Fibroblast of lung (primary cell): ENCODE results near the gene FAM131B. TPM values are rescaled to one million over a fixed set of nuclear protein-coding genes. Genes with fewer than 3 reads are reported as not detected.

Experiments
- DNase-seq, 2 donors: peaks; one replicate each; pipeline versions ENCODE4 v3.0.0 to v3.0.0-alpha.2; 2010; ENCODE audit warnings: low read depth in 2 of 2
- H2AFZ ChIP-seq: 2 replicates; pipeline ENCODE4 v1.5.1; 2012; ENCODE audit warnings: low read length, control low read depth, inconsistent platforms
- H3K27ac ChIP-seq: 2 replicates; pipeline ENCODE4 v1.5.1; 2011; ENCODE audit warnings: low read length, control low read depth; ENCODE audit not compliant: insufficient read depth
- H3K27me3 ChIP-seq: 2 replicates; pipeline ENCODE4 v1.5.1; 2011; ENCODE audit warnings: mild to moderate bottlenecking, low read length; ENCODE audit not compliant: control insufficient read depth, insufficient read depth
- H3K36me3 ChIP-seq: 2 replicates; pipeline ENCODE4 v1.5.1; 2011; ENCODE audit warnings: low read length; ENCODE audit not compliant: control insufficient read depth, insufficient read depth
- H3K4me1 ChIP-seq: 2 replicates; pipeline ENCODE4 v1.5.1; 2011; ENCODE audit warnings: low read length; ENCODE audit not compliant: control insufficient read depth, insufficient read depth; ENCODE audit errors: extremely low read depth
- H3K4me2 ChIP-seq: 2 replicates; pipeline ENCODE4 v1.5.1; 2011; ENCODE audit warnings: low read length, control low read depth; ENCODE audit not compliant: insufficient read depth; ENCODE audit errors: extremely low read depth
- H3K4me3 ChIP-seq, 4 experiments: fragments of 200-600 bp in 1 of 4; sonication (generic) in 1 of 4; replicated peaks in 1 of 4; 2 replicates each; pipeline ENCODE4 v1.5.1; 2011 to 2016; ENCODE audit warnings: low read length in 4 of 4, low read depth in 3 of 4, mild to moderate bottlenecking in 3 of 4, control low read depth in 2 of 4, inconsistent platforms in 1 of 4, mixed read lengths in 1 of 4; ENCODE audit not compliant: insufficient read depth in 1 of 4; ENCODE audit errors: control extremely low read depth in 1 of 4
- H3K79me2 ChIP-seq: 2 replicates; pipeline ENCODE4 v1.5.1; 2012; ENCODE audit warnings: mild to moderate bottlenecking, low read length, inconsistent platforms; ENCODE audit not compliant: control insufficient read depth, insufficient read depth
- H3K9ac ChIP-seq: 2 replicates; pipeline ENCODE4 v1.5.1; 2011; ENCODE audit warnings: mild to moderate bottlenecking, low read length, control low read depth; ENCODE audit not compliant: insufficient read depth
- H3K9me3 ChIP-seq: 2 replicates; pipeline ENCODE4 v1.5.1; 2012; ENCODE audit warnings: low read depth, low read length; ENCODE audit not compliant: control insufficient read depth, insufficient read depth
- H4K20me1 ChIP-seq: 2 replicates; pipeline ENCODE4 v1.5.1; 2011; ENCODE audit warnings: low read length; ENCODE audit not compliant: control insufficient read depth, insufficient read depth; ENCODE audit errors: extremely low read depth
- EZH2 ChIP-seq: IDR thresholded peaks from 2 replicates; pipeline ENCODE4 v1.5.1; 2012; ENCODE audit warnings: low read length, control low read depth, mild to moderate bottlenecking; ENCODE audit errors: missing control alignments
- polyA plus RNA-seq, 2 donors: library from polyadenylated mRNA; depleted of rRNA in 1 of 2; stranded (reverse) in 1 of 2; unstranded in 1 of 2; fragments of >200 nt; gene quantifications; 2 replicates each; pipeline ENCODE4 v1.2.1, GENCODE V29; 2011 to 2012; ENCODE audit warnings: missing spikeins in 1 of 2
- total RNA-seq: library from RNA; depleted of rRNA; stranded (reverse); fragments of >200 nt; gene quantifications from 2 replicates; pipeline ENCODE4 v1.2.1, GENCODE V29; 2014
- TF ChIP-seq, protein P1 (sequence below), 2 donors: IDR thresholded peaks in 1 of 2; conservative IDR thresholded peaks in 1 of 2; 1 replicate in 1 of 2; 2 replicates in 1 of 2; pipeline ENCODE4 v1.5.1; 2011 to 2012; ENCODE audit warnings: low read length in 2 of 2, control low read depth in 1 of 2, inconsistent platforms in 1 of 2, low read depth in 1 of 2, mild to moderate bottlenecking in 1 of 2

FAM131B gene
- total and polyA plus RNA-seq, 2 donors (not counting 1 experiment from before 2014, with no cell fraction given), result 2.0 to 3.8 TPM

GRCh38 chr7:143346018-143346417 is 16.5 kb downstream of the FAM131B start:
- H2AFZ ChIP-seq, result no peak overlapping the region
- DNase-seq, result no peak
- no peaks in the 10 kb centered on the region for H3K4me1 ChIP-seq
- peaks cover 23% of the 10 kb centered on the region for H3K27me3 ChIP-seq
- H3K79me2 ChIP-seq, result no peaks in the 10 kb centered on the region
- TF ChIP-seq EZH2, result no peak
- TF ChIP-seq, protein P1, sequence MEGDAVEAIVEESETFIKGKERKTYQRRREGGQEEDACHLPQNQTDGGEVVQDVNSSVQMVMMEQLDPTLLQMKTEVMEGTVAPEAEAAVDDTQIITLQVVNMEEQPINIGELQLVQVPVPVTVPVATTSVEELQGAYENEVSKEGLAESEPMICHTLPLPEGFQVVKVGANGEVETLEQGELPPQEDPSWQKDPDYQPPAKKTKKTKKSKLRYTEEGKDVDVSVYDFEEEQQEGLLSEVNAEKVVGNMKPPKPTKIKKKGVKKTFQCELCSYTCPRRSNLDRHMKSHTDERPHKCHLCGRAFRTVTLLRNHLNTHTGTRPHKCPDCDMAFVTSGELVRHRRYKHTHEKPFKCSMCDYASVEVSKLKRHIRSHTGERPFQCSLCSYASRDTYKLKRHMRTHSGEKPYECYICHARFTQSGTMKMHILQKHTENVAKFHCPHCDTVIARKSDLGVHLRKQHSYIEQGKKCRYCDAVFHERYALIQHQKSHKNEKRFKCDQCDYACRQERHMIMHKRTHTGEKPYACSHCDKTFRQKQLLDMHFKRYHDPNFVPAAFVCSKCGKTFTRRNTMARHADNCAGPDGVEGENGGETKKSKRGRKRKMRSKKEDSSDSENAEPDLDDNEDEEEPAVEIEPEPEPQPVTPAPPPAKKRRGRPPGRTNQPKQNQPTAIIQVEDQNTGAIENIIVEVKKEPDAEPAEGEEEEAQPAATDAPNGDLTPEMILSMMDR (conservative IDR thresholded peaks at IDR 0.05 in 1 of 2, IDR thresholded peaks at IDR 0.05 in 1 of 2; ENCODE audit: low read depth in 1 of 2, low read length in 2 of 2), result no peak
- no peak overlapping the region for H3K27ac ChIP-seq
- no peak overlapping the region for H3K4me2 ChIP-seq
- H3K9me3 ChIP-seq, result no peaks in the 10 kb centered on the region
- no peaks in the 10 kb centered on the region for H4K20me1 ChIP-seq
- no peak overlapping the region for H3K4me3 ChIP-seq
- no peak overlapping the region for H3K9ac ChIP-seq
- no peaks in the 10 kb centered on the region for H3K36me3 ChIP-seq

DNA sequence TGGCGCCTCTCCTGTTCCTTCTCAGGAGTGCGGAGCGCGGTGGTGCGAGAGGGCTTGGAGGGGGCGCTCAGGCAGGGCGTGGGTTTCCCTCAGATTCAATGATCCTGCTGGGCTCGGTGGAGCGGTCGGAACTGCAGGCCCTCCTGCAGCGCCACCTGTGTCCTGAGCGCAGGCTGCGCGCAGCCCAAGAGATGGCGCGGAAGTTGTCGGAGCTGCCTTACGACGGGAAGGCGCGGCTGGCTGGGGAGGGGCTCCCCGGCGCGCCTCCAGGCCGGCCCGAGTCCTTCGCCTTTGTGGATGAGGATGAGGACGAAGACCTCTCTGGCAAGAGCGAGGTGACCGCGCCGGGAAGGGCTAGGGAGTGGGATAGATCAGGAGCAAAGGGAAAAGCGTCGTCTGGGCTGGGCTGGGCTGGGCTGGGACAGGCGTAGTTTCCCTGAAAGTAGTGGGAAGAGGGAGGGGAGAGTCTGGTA is 17.0 kb downstream of the FAM131B start:
- no peak overlapping the region for H3K27ac ChIP-seq
- H3K36me3 ChIP-seq, result no peaks in the 10 kb centered on the region
- peak overlapping the region; percentile 23 for H3K4me2 ChIP-seq
- peaks cover 23% of the 10 kb centered on the region for H3K27me3 ChIP-seq
- H4K20me1 ChIP-seq, result no peaks in the 10 kb centered on the region
- TF ChIP-seq EZH2, result no peak
- TF ChIP-seq, protein P1 (conservative IDR thresholded peaks at IDR 0.05 in 1 of 2, IDR thresholded peaks at IDR 0.05 in 1 of 2; ENCODE audit: low read depth in 1 of 2, low read length in 2 of 2), result peak; percentile 23 to 54
- H2AFZ ChIP-seq, result peak overlapping the region; percentile 14
- H3K4me1 ChIP-seq, result no peaks in the 10 kb centered on the region
- no peaks in the 10 kb centered on the region for H3K9me3 ChIP-seq
- H3K79me2 ChIP-seq, result no peaks in the 10 kb centered on the region
- H3K9ac ChIP-seq, result no peak overlapping the region
- DNase-seq, result peak; percentile 49
- no peak overlapping the region for H3K4me3 ChIP-seq

DNA sequence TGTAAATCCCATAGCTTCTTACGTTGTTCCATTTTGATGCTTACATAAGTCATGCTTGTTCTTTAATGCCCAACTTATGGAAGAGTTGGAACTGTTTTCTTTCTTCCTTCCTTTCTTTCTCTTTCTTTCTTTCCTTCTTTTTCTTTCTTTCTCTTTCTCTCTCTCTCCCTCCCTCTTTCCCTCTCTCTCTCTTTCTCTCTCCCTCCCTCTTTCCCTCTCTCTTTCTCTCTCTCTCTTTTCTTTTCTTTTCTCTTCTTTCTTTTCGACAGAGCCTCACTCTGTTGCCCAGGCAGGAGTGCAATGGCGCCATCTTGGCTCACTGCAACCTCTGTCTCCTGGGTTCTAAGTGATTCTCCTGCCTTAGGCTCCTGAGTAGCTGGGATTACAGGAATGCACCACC is 18.9 kb downstream of the FAM131B start:
- no peak overlapping the region for H3K4me3 ChIP-seq
- H3K79me2 ChIP-seq, result no peaks in the 10 kb centered on the region
- no peak overlapping the region for H2AFZ ChIP-seq
- no peak overlapping the region for H3K9ac ChIP-seq
- H3K9me3 ChIP-seq, result no peaks in the 10 kb centered on the region
- no peaks in the 10 kb centered on the region for H4K20me1 ChIP-seq
- H3K36me3 ChIP-seq, result no peaks in the 10 kb centered on the region
- no peaks in the 10 kb centered on the region for H3K4me1 ChIP-seq
- H3K27me3 ChIP-seq, result peaks cover 12% of the 10 kb centered on the region
- no peak overlapping the region for H3K27ac ChIP-seq
- no peak overlapping the region for H3K4me2 ChIP-seq
- no peak for DNase-seq
- no peak for TF ChIP-seq EZH2
- TF ChIP-seq, protein P1 (conservative IDR thresholded peaks at IDR 0.05 in 1 of 2, IDR thresholded peaks at IDR 0.05 in 1 of 2; ENCODE audit: low read depth in 1 of 2, low read length in 2 of 2), result no peak
